HepG2 (cell line): Measurements from ENCODE around the gene FGD5. TPM values are rescaled to one million over a fixed set of nuclear protein-coding genes. Genes with fewer than 3 reads are reported as not detected.

Experiments used
- ATAC-seq: fragments of 200-7000 bp; cut with Tn5 transposase; 3 replicates; pipeline ENCODE4 v1.9.1; 2020; ENCODE audit warnings: mild to moderate bottlenecking, moderate library complexity
- BruUV-seq: library from RNA; stranded (reverse); fragments of 400-500 nt; replicated peaks from 2 replicates; lab custom pipeline; 2021; lab: Mats Ljungman, UMichigan
- CTCF ChIA-PET: fragments of 300-600 bp; formaldehyde crosslinking; extraction: SDS; loops from one replicate; lab custom pipeline; 2021; ENCODE audit warnings: low total read pairs, inconsistent platforms, low intra/inter-chr PET ratio; lab: Yijun Ruan, JAX
- POLR2A ChIA-PET: fragments of 350-600 bp; sonication (Branson Sonifier 250); formaldehyde crosslinking; loops from one replicate; lab custom pipeline; 2020; ENCODE audit warnings: antibody characterized with exemption, inconsistent platforms; lab: Yijun Ruan, JAX
- DNase-seq: peaks from one replicate; pipeline ENCODE4 v3.0.0-alpha.2; 2015; ENCODE audit warnings: low spot score
- FAIRE-seq: peaks from 3 replicates; lab custom pipeline; 2011; peaks lifted over from hg19 to GRCh38; lab: Jason Lieb, UNC
- H2AFZ ChIP-seq: one replicate; pipeline ENCODE4 v1.6.1; 2011; ENCODE audit warnings: low read length, inconsistent platforms
- H3K27ac ChIP-seq: fragments of 300-600 bp; 3 replicates; pipeline ENCODE4 v1.8.0; 2011; ENCODE audit warnings: mixed run types, mild to moderate bottlenecking, mixed read lengths, low read length, inconsistent platforms; ENCODE audit not compliant: insufficient read depth; ENCODE audit errors: extremely low read length
- H3K27me3 ChIP-seq, 2 experiments: fragments of 200-600 bp in 1 of 2; 2 replicates in 1 of 2; 3 replicates in 1 of 2; pipeline versions ENCODE4 v1.6.0 to v1.8.0; 2011; ENCODE audit warnings: low read length in 2 of 2, mild to moderate bottlenecking in 2 of 2, moderate library complexity in 2 of 2, inconsistent platforms in 1 of 2; ENCODE audit not compliant: insufficient read depth in 2 of 2, control insufficient read depth in 1 of 2
- H3K36me3 ChIP-seq, 2 experiments: fragments of 200-600 bp in 1 of 2; replicated peaks in 1 of 2; 2 replicates in 1 of 2; 3 replicates in 1 of 2; pipeline versions ENCODE4 v1.5.1 to v1.8.0; 2011; ENCODE audit warnings: low read length in 2 of 2, inconsistent platforms in 1 of 2; ENCODE audit not compliant: insufficient read depth in 2 of 2, control insufficient read depth in 1 of 2
- H3K4me1 ChIP-seq: 2 replicates; pipeline ENCODE4 v1.5.1; 2012; ENCODE audit warnings: low read length, inconsistent platforms; ENCODE audit not compliant: insufficient read depth
- H3K4me2 ChIP-seq: 2 replicates; pipeline ENCODE4 v1.6.0; 2011; ENCODE audit warnings: low read depth, low read length, inconsistent platforms
- H3K4me3 ChIP-seq, 3 experiments: fragments of 200-600 bp in 1 of 3; sonication (generic), shearing (Covaris generic) in 1 of 3; replicated peaks in 1 of 3; 2 replicates each; pipeline ENCODE4 v1.5.1; 2011 to 2016; ENCODE audit warnings: low read length in 3 of 3, inconsistent platforms in 2 of 3, low read depth in 2 of 3, mild to moderate bottlenecking in 2 of 3, control low read depth in 1 of 3, mixed read lengths in 1 of 3; ENCODE audit not compliant: insufficient read depth in 1 of 3
- H3K79me2 ChIP-seq: one replicate; pipeline ENCODE4 v1.6.1; 2011; ENCODE audit warnings: low read length, inconsistent platforms; ENCODE audit not compliant: insufficient read depth
- H3K9ac ChIP-seq: 2 replicates; pipeline ENCODE4 v1.6.0; 2011; ENCODE audit warnings: mild to moderate bottlenecking, low read depth, low read length, inconsistent platforms; ENCODE audit not compliant: insufficient read depth
- H3K9me3 ChIP-seq: 2 replicates; pipeline ENCODE4 v1.5.1; 2012; ENCODE audit warnings: mild to moderate bottlenecking, low read length
- H4K20me1 ChIP-seq: 2 replicates; pipeline ENCODE4 v1.6.0; 2011; ENCODE audit warnings: inconsistent platforms, mild to moderate bottlenecking, low read length, moderate library complexity; ENCODE audit not compliant: insufficient read depth
- DPF2 ChIP-seq: sonication (generic); formaldehyde crosslinking; IDR thresholded peaks from 2 replicates; pipeline ENCODE4 v1.4.0; 2020; ENCODE audit warnings: mild to moderate bottlenecking, low read depth, missing genetic modification reagents, borderline replicate concordance
- GABPA ChIP-seq, 2 experiments: IDR thresholded peaks; 2 replicates each; pipeline ENCODE4 v1.6.1; 2011 to 2016; ENCODE audit warnings: low read depth in 2 of 2, low read length in 1 of 2, missing biosample characterization in 1 of 2, missing genetic modification characterization in 1 of 2
- MAFK ChIP-seq, 2 experiments: IDR thresholded peaks in 1 of 2; conservative IDR thresholded peaks in 1 of 2; 2 replicates each; pipeline ENCODE4 v1.6.1; 2011; ENCODE audit warnings: improper control_type of control experiment in 2 of 2, low read length in 2 of 2
- MZF1 ChIP-seq: sonication (generic); formaldehyde crosslinking; IDR thresholded peaks from 2 replicates; pipeline ENCODE4 v1.8.1; 2023; ENCODE audit warnings: mild to moderate bottlenecking, missing genetic modification reagents, borderline replicate concordance
- NFE2L2 ChIP-seq: fragments of 150-350 bp; IDR thresholded peaks from 2 replicates; pipeline ENCODE4 v1.6.1; 2014; ENCODE audit warnings: low read length
- RBM39 ChIP-seq: fragments of 200-400 bp; formaldehyde crosslinking; IDR thresholded peaks from one replicate; pipeline ENCODE4 v1.6.1; 2018; ENCODE audit warnings: antibody characterized with exemption, mild to moderate bottlenecking, low read depth, low read length; ENCODE audit not compliant: poor library complexity, severe bottlenecking
- SMARCC2 ChIP-seq: fragments of 450-650 bp; IDR thresholded peaks from 2 replicates; pipeline ENCODE4 v1.6.1; 2017; ENCODE audit warnings: antibody characterized with exemption, mild to moderate bottlenecking
- XBP1 ChIP-seq: sonication (generic); formaldehyde crosslinking; IDR thresholded peaks from 2 replicates; pipeline ENCODE4 v1.5.0; 2020; ENCODE audit warnings: missing genetic modification reagents
- ZBTB3 ChIP-seq: sonication (generic); formaldehyde crosslinking; IDR thresholded peaks from 2 replicates; pipeline ENCODE4 v1.4.0; 2020; ENCODE audit warnings: low read depth, mild to moderate bottlenecking, moderate library complexity, missing genetic modification reagents, borderline replicate concordance
- ZFP62 ChIP-seq: sonication (generic); formaldehyde crosslinking; IDR thresholded peaks from 2 replicates; pipeline ENCODE4 v1.4.0; 2020; ENCODE audit warnings: missing genetic modification reagents
- ZNF460 ChIP-seq: sonication (generic); formaldehyde crosslinking; IDR thresholded peaks from 2 replicates; pipeline ENCODE4 v1.5.1; 2020; ENCODE audit warnings: missing genetic modification reagents, mild to moderate bottlenecking, borderline replicate concordance
- WGBS: methylation state at CpG from one replicate; pipeline ENCODE4 v1.1.6; 2017; ENCODE audit warnings: low lambda C conversion rate; 5-methylcytosine and 5-hydroxymethylcytosine counted together
- in situ Hi-C: cut with HindIII; loops from 2 replicates; pipeline ENCODE4 v1.10.0; 2017; ENCODE audit warnings: low pct_unique_long_range_greater_than_20kb; ENCODE audit not compliant: extremely low pct_ligation_motif_present
- intact Hi-C: fragments of 100-400 bp; cut with micrococcal nuclease; formaldehyde crosslinking; loops from one replicate; pipeline ENCODE4 v1.10.0; 2022; ENCODE audit not compliant: unreplicated experiment
- polyA plus RNA-seq, 8 experiments: library from polyadenylated mRNA; depleted of rRNA in 3 of 8; stranded (reverse) in 7 of 8; unstranded in 1 of 8; fragments of >200 nt; fragmentation: Illumina TruSeq in 4 of 8; extraction: Trizol in 4 of 8; gene quantifications; 2 replicates each; pipeline versions ENCODE4 v1.2.1 to v1.2.3, GENCODE V29; 2011 to 2016; ENCODE audit warnings: low read depth in 4 of 8, missing spikeins in 1 of 8, mixed read lengths in 1 of 8; ENCODE audit not compliant: insufficient read depth in 1 of 8
- total RNA-seq, 5 experiments: library from RNA; depleted of rRNA; stranded (reverse); fragments of >200 nt; fragmentation: Illumina TruSeq; extraction: Trizol; gene quantifications; 2 replicates each; pipeline ENCODE4 v1.2.3, GENCODE V29; 2016; ENCODE audit warnings: low read depth in 1 of 5
- TF ChIP-seq, protein P1 (sequence below): sonication (generic); formaldehyde crosslinking; IDR thresholded peaks from 2 replicates; pipeline ENCODE4 v1.8.1; 2023; ENCODE audit warnings: missing genetic modification reagents, inconsistent platforms, borderline replicate concordance
- TF ChIP-seq, protein P2 (sequence below): sonication (generic); formaldehyde crosslinking; IDR thresholded peaks from 2 replicates; pipeline ENCODE4 v1.8.0; 2022; ENCODE audit warnings: mild to moderate bottlenecking, missing genetic modification reagents, moderate library complexity
- TF ChIP-seq, protein P3 (sequence below): sonication (generic); formaldehyde crosslinking; IDR thresholded peaks from 2 replicates; pipeline ENCODE4 v1.4.0; 2020; ENCODE audit warnings: missing genetic modification reagents, borderline replicate concordance
- TF ChIP-seq, protein P4 (sequence below): IDR thresholded peaks from 2 replicates; pipeline ENCODE4 v1.6.1; 2018; ENCODE audit warnings: missing genetic modification reagents

FGD5 gene
- total and polyA plus RNA-seq, 2 of the 13 experiments (the other 11 are each of a cell fraction or from before 2014, with no cell fraction given) = 0.17 TPM; not detected in 1

DNA sequence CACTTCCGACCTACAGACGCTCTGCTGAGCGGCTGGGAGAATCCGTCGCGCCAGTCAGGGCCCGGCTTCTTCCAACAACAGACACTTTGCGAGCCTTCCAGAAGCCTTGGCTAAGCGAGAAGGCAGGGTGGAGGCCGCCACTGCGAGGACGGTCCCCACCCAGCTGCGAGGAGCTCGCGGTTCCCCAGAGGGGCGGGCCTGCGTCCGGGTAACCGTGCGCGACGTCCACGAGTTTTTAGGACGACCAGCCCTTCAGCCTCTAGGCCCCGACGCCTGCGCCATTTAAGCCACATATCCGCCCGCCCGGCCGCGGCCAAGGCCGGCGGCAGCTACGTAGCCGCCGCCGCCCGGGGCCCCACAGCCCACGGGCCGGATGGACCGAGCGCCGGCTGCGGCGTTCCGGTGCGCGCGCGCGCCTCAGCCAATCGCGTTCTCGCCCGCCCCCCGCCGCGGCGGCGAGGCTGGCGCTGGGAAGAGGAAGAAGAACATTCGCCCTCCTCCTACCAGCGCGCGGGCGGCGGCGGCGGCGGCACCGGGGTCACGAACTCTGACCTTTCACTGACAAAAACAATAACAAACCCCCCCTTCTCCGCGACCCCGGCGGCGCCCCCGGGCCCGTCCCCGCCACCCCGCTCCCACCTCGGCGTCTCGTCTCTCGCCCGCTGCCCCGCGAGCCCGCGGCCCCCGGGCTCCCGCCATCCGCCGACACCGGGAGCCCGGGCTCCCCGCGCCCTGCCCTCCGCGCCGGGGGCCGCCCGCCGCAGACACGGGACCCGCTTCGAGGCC is 128.5 kb downstream of the FGD5 start, which contains the start of gene NR2C2 (continued):
- no peak for TF ChIP-seq ZBTB3 (CRISPR knock-in tag)
- TF ChIP-seq, all 625 proteins: peak for 136

DNA sequence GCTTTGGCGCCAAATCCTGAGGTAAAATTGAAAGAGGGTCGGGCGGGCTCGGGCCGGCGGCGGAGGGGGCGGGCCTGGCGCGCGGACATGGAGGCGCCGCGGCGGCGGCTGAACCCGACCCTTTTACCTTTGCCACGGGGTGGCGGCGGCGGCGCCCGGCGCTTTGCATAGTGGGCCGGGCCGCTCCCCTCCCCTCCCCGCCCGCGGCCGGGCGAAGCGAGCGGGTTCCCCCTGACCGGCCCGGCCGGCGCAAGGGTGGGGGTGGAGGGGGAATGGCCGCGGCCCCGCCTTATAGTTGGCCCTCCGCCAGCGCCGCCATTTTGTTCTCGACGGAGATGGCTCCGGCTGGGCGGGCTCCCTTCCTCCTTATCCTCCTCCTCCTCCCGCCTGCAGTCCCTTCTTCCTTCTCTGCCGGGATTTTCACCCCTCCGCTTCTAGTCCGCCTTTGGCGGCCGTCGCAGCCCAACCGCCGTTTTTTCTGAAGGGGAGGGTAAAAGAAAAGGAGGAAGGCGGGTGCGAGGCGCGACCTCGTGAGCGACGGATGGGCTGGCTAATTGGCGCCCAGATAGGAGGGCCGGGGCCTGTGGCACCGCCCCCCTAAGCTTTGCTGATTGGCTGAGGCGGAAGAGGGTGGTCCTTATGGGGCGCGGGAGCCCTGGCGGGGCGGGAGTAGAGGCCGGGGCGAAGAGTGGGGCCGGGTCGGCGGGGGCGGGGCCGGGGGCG is 129.3 kb downstream of the FGD5 start:
- in situ Hi-C loops = no loop called here
- no peak for FAIRE-seq
- no peak overlapping the region; the same call in 1 of the 2 replicates for H3K4me2 ChIP-seq
- ChIA-PET POLR2A (interaction anchor here (0.6 to 1.5 kb wide), 6 partner anchors 11 to 297 kb away, joined by 3 to 8 read pairs (median 3); partner anchors contain the start of genes CCDC174, MRPS25 and RBSN), CTCF (no interaction called here)
- H3K4me1 ChIP-seq = peaks cover 50% of the 10 kb centered on the region
- peak overlapping the region; percentile 91 for H3K27ac ChIP-seq
- no TSS peak for BruUV-seq
- intact Hi-C loops = loop anchor here (10.0 kb wide), 1 partner anchor 257 kb away; the partner anchor contains the start of gene CAPN7
- H3K9ac ChIP-seq = peak overlapping the region; percentile 94
- peaks cover 9% of the 10 kb centered on the region for H4K20me1 ChIP-seq
- H2AFZ ChIP-seq = no peak overlapping the region
- H3K36me3 ChIP-seq = peaks cover 4 to 28% of the 10 kb centered on the region in 2 experiments; a peak in 4 of 5 replicates
- H3K4me3 ChIP-seq = peak overlapping the region; percentile 79 to 97 (median 95); a peak in 5 of 6 replicates
- no peaks in the 10 kb centered on the region for H3K9me3 ChIP-seq
- H3K27me3 ChIP-seq = no peaks in the 10 kb centered on the region
- ATAC-seq = peak; percentile 96
- peak; percentile 89 for DNase-seq
- H3K79me2 ChIP-seq = peaks cover 64% of the 10 kb centered on the region
- 2% methylated on average over 36 of the region's 79 CpGs for whole genome bisulfite sequencing
- peak; percentile 47 for TF ChIP-seq RBM39
- TF ChIP-seq ZFP62 (CRISPR knock-in tag) = no peak
- no peak for TF ChIP-seq GABPA (IDR thresholded peaks at IDR 0.05; ENCODE audit: low read depth, low read length)
- TF ChIP-seq GABPA (CRISPR knock-in tag; IDR thresholded peaks at IDR 0.05; ENCODE audit: low read depth) = peak; percentile 56; the same call in 1 of the 2 replicates
- TF ChIP-seq MAFK (conservative IDR thresholded peaks at IDR 0.05 in 1 of 2, IDR thresholded peaks at IDR 0.05 in 1 of 2; ENCODE audit: low read length in 2 of 2) = no peak
- no peak for TF ChIP-seq DPF2 (CRISPR knock-in tag)
- TF ChIP-seq, protein P1, sequence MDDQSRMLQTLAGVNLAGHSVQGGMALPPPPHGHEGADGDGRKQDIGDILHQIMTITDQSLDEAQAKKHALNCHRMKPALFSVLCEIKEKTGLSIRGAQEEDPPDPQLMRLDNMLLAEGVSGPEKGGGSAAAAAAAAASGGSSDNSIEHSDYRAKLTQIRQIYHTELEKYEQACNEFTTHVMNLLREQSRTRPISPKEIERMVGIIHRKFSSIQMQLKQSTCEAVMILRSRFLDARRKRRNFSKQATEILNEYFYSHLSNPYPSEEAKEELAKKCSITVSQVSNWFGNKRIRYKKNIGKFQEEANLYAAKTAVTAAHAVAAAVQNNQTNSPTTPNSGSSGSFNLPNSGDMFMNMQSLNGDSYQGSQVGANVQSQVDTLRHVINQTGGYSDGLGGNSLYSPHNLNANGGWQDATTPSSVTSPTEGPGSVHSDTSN (CRISPR knock-in tag) = no peak; the same call in 1 of the 2 replicates
- TF ChIP-seq, protein P2, sequence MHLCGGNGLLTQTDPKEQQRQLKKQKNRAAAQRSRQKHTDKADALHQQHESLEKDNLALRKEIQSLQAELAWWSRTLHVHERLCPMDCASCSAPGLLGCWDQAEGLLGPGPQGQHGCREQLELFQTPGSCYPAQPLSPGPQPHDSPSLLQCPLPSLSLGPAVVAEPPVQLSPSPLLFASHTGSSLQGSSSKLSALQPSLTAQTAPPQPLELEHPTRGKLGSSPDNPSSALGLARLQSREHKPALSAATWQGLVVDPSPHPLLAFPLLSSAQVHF (CRISPR knock-in tag) = no peak
- TF ChIP-seq SMARCC2 = no peak
- no peak for TF ChIP-seq MZF1 (CRISPR knock-in tag)
- TF ChIP-seq, protein P3, sequence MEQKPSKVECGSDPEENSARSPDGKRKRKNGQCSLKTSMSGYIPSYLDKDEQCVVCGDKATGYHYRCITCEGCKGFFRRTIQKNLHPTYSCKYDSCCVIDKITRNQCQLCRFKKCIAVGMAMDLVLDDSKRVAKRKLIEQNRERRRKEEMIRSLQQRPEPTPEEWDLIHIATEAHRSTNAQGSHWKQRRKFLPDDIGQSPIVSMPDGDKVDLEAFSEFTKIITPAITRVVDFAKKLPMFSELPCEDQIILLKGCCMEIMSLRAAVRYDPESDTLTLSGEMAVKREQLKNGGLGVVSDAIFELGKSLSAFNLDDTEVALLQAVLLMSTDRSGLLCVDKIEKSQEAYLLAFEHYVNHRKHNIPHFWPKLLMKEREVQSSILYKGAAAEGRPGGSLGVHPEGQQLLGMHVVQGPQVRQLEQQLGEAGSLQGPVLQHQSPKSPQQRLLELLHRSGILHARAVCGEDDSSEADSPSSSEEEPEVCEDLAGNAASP (CRISPR knock-in tag) = peak; percentile 27; the same call in 1 of the 2 replicates
- no peak for TF ChIP-seq ZNF460 (CRISPR knock-in tag)
- TF ChIP-seq, protein P4, sequence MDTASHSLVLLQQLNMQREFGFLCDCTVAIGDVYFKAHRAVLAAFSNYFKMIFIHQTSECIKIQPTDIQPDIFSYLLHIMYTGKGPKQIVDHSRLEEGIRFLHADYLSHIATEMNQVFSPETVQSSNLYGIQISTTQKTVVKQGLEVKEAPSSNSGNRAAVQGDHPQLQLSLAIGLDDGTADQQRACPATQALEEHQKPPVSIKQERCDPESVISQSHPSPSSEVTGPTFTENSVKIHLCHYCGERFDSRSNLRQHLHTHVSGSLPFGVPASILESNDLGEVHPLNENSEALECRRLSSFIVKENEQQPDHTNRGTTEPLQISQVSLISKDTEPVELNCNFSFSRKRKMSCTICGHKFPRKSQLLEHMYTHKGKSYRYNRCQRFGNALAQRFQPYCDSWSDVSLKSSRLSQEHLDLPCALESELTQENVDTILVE = peak; percentile 52; the same call in 1 of the 2 replicates
- no peak for TF ChIP-seq XBP1 (CRISPR knock-in tag)
- no peak for TF ChIP-seq NFE2L2
